Gastrocnemius medialis (tissue), 4 donors: Measurements from ENCODE around the gene PKD2L1.

Experiments
- POLR2A ChIP-seq, 2 donors: fragments of 450-650 bp; IDR thresholded peaks; one replicate each; pipeline ENCODE4 v1.6.1; 2017; ENCODE audit warnings: antibody characterized with exemption in 2 of 2, mild to moderate bottlenecking in 2 of 2, moderate library complexity in 2 of 2
- TF ChIP-seq, protein P1 (sequence below), 5 experiments: fragments of 450-650 bp in 3 of 5; fragments of 200-600 bp in 2 of 5; sonication (generic) in 2 of 5; IDR thresholded peaks in 4 of 5; conservative IDR thresholded peaks in 1 of 5; 1 replicate in 4 of 5; 2 replicates in 1 of 5; pipeline ENCODE4 v1.5.1; 2016 to 2019; ENCODE audit warnings: antibody characterized with exemption in 5 of 5, mild to moderate bottlenecking in 3 of 5, moderate library complexity in 3 of 5

DNA sequence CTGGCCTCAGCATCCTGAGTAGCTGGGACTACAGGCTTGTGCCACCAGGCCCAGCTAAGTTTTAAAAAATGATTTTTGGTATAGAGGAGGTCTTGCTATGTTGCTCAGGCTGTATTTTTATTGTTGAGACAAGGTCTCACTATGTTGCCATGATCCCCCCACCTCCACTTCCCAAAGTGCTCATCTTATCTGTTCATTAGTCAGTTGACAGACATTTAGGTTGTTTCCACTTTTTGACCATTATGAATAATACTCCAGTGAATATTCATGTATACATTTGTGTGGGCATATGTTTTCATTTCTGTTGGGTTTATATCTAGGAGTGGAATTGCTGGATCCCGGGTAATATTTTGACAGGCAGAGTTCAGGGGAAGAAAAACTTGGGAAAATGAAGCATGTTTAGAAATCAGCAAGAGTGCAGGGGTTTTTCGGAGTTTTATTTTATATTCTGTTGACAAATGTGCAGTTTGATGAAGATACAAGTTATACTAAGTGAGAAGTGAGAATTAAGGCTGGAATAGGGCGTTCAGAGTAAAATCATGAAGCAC lies 14.3 kb upstream of the PKD2L1 start:
- TF ChIP-seq, protein P1, sequence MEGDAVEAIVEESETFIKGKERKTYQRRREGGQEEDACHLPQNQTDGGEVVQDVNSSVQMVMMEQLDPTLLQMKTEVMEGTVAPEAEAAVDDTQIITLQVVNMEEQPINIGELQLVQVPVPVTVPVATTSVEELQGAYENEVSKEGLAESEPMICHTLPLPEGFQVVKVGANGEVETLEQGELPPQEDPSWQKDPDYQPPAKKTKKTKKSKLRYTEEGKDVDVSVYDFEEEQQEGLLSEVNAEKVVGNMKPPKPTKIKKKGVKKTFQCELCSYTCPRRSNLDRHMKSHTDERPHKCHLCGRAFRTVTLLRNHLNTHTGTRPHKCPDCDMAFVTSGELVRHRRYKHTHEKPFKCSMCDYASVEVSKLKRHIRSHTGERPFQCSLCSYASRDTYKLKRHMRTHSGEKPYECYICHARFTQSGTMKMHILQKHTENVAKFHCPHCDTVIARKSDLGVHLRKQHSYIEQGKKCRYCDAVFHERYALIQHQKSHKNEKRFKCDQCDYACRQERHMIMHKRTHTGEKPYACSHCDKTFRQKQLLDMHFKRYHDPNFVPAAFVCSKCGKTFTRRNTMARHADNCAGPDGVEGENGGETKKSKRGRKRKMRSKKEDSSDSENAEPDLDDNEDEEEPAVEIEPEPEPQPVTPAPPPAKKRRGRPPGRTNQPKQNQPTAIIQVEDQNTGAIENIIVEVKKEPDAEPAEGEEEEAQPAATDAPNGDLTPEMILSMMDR (IDR thresholded peaks at IDR 0.05 in 4 of 5, conservative IDR thresholded peaks at IDR 0.05 in 1 of 5) = no peak
- TF ChIP-seq POLR2A (IDR thresholded peaks at IDR 0.05) = no peak
